ENCODE measurements around the gene NCAN.
"Not testable (repeated sequence)": the region's sequence is repeated elsewhere in the genome, so short reads cannot be mapped to it uniquely, and the experiment has no call there.

NCAN gene

GRCh38 chr19:19201697-19202630 is 9.8 kb upstream of the NCAN start:
- DNase-seq: no peak

DNA sequence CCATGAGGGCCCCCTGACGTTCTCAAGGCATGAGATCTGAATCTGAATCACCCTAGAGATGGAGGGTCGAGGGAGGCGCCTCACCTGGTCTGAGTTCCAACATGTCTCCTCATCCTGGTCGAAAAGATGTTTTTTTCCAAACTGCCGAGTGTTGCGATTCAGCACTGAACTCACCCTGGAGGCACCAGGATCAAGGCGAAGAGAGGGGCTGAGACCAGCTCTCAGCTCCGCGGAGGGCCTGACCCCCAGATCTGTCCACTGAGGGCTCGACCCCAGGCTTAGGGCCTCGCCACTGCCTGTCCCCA is 9.1 kb upstream of the NCAN start:
- DNase-seq: no peak

DNA sequence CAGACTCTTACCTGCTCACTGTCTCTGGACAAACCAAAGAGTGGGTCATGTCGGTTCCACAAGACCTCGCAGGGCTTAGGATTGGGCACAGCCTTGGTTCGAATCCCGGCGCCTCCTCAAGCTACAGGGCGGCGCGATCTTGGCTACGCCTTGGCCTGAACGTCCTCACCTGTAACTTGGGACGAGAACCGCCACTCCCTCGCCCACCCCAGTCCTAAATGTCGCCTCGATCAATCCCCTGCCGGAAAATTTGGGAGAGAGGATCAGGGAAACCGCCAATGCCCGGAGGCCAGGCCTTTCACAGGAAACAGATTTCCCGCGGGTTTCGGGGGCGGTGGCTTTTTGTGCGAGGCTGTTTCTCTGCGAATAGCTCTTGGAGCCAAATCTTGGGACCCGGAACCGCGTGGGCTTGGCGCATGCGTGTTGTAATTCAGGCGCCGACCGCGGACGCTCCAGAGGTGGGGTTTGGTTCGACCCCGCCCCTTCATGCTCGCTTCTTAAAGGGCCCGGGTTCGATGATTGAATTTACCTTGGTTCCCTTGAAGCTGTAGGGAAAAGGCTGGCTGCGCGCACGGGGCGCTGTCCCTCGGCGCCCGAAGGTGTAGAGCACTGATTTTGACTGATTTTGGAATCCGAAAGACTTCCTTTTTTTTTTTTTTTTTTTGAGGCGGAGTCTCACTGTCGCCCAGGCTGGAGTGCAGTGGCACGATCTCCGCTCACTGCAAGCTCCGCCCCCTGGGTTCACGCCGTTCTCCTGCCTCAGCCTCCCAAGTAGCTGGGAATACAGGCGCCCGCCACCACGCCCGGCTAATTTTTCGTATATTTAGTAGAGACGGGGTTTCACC is 8.5 kb upstream of the NCAN start, which contains the start of gene NR2C2AP:
NR2C2AP (minus strand) TSS at position 403 of the 845 bp plus-strand sequence; CDS start at position 49, 354 bp downstream.
- DNase-seq: peak; percentile 88

DNA sequence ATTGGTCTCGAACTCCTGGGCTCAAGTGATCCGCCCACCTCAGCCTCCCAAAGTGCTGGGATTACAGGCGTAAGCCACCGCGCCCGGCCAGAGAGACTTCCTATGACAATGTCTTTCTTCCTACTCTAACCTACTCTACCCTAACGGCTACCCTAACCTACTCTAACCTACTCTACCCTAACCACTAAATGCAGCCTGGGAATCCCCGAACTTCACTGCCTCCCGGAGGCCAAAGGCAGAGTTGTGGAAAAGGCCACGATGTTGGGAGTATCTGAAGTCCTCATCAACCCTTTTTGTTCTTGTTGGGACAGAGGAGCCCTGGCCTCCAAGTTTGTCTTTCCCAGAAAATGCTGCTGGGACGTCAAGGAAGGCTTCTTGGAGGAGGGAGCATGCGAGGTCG is 7.6 kb upstream of the NCAN start:
- DNase-seq: no peak

DNA sequence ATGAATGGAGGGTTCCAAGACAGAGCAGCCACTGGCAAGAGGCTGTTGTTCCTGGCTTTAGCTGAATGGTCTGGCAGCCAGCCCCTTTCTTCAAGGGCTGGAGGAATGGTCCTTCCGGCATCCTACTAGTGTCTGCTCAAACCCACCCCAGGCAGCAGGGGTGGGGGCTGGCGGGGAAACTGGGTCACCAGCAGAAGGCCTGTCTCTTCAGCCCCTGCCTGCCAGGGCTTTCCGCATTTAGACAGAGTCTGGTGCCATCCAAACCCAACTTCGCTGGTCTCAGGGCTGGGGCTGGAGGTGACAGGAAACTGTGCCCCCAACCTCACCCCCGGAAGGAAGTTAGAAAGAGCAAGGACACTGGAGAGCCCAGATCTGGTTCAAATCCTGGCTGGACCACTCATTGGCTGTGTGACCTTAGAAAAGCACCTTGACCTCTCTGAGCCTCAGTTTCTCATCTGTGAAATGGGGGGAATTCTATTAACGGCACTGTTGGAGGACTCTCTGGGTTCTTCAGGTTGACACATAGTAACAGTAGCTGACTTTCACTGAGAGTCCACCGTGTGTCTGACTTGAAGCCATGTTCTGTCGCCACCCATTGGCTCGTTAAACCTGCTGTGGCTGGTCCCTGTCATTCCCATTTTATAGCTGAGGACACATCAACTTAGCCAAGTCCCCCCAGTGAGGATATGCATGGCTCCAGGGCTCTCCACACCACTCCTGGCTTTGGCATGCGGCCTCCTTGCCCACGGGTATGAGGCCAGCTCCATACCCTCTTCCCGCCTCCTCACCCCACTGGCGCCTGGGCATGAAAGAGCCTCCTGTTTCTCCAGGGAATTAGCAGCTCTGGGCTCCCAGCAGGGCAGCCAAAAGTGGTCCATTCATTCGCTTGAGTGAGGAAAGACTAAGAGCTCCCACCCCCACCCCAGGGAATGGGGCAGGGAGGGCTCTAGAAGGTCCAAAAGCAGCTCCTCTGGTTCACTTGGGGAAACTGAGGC is 6.0 kb upstream of the NCAN start:
- no peak for DNase-seq

DNA sequence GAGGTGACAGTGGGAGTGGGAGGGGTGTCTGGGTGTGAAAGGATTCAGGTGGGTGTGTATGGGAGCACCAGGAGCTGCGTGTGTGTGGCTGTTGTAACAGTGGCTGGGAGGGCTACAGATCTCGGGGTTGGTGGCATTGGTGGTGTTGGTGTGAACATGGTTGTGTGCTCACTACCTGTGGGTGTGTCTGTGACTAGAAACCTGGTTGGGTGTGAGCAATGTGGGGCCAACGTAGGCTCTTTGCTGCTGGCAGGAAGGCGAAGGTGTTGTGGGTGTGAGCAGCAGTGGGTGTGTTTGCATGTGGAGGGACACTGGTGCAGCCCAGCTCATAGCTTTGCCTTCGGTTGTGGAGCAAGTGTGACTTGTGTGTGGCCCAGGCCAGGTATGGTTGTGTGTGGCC is 4.8 kb upstream of the NCAN start:
- no peak for DNase-seq

DNA sequence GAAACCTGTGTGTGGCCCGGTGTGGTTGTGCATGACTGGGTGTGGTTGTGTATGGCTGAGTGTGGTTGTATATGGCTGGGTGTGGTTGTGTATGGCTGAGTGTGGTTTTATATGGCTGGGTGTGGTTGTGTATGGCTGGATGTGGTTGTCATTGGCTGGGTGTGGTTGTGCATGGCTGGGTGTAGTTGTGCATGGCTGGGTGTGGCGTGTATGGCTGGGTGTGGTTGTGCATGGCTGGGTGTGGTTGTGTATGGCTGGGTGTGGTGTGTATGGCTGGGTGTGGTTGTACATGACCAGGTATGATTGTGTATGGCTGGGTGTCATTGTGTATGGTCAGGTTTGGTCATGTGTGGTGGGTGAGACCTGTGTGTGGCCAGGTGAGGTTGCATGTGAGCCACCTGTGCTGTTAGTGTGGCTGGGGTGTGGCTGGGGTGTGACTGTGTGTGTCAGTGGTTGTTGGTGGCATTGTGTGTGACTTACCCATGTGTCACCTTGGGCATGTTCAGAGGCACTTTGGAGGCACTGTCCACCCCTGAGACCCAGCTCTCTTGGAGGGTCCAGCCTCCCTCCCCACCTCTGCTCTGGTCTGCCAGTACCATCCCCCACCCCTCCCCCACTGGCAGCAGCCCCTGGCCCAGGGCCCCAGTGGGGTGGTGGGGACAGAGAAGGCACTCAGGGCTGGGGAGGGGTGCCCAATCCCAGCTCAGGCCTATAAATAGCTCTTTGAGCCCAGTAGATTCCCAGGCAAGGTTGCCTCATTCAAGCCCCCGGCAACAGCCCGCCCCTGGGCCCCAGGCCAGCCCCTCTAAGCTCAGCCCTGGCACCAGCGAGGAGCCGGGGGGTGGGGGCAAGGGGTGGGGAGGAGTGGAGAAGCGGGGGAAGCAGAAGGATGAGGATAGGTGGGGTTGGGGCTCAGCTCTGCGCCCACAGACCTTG is 3.9 kb upstream of the NCAN start:
- DNase-seq: no peak

DNA sequence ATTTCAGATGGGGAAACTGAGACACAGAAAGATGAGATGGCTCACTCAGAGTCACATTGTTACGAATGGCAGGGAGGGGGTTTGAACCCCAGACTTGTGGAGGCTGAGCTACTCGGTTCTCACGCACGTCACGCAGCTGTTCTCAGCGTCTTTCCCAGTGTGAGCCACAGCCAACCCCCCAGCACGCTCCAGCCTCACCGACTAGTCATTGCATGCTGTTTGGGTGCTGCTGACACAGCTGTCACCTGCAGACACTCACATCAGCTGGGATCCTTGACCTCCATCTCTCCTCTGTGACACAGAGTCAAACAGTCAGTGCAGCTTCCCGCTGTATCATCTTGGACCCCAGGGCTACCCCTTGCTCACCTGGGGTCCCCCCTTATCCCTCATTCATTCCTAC is 2.4 kb upstream of the NCAN start:
- no peak for DNase-seq

DNA sequence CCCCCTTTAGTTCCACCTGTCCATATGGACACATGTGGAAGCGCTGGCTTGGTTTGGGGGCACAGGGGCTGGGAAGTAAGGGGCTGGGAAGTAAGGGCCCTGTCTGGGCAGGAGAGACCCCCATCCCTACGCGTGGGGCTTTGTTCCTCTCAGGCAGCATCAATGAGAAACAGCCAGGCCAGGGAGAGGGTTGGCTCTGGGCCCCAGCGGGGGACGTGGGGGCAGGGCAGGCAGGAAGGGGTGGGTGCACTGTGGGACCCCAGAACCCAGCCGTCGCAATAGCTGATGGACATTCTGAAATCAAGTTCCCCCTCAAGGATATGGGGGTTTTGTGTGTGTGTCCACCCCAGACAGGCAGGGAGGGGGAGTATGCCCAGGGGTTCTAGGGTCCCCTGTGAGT is 1.2 kb downstream of the NCAN start:
- no peak for DNase-seq

DNA sequence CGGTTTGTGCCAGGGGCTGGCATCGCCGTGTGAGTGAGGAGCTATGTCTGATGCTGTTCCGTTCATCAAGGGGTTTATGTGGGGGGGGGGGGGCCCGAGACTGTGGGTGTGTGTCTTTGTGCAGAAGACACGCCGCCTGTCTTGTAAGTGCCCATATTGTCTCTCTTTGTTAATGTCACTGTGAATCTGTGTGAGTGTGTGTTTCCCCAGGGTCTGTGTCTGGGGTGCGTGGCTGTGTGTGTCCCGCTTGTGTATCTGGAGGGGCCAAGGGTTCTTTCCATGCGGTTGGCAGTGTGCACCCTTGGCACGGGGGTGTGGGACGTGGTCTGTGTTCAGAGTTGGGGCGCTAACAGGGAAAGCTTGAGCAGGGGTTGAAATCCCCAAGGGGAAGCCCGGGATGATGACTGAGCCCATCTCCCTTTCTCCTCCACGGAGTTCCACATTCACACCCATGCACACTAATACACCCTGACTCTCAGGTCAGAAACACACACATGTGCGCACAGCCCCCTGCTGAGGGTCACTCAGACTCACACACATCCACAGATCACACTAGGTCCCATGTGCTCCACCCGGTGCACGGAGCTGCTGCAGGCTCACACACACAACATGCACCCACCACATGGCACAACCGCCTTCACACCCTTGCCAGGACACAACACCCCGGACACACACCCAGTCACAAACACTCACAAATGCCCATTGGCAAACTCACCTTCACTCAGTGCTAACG is 1.8 kb downstream of the NCAN start:
- no peak for DNase-seq

GRCh38 chr19:19214159-19214490 is 2.4 kb downstream of the NCAN start:
- no peak for DNase-seq

GRCh38 chr19:19214892-19215291 is 3.1 kb downstream of the NCAN start:
- no peak for DNase-seq

GRCh38 chr19:19215792-19216191 is 4.0 kb downstream of the NCAN start:
- DNase-seq: no peak

DNA sequence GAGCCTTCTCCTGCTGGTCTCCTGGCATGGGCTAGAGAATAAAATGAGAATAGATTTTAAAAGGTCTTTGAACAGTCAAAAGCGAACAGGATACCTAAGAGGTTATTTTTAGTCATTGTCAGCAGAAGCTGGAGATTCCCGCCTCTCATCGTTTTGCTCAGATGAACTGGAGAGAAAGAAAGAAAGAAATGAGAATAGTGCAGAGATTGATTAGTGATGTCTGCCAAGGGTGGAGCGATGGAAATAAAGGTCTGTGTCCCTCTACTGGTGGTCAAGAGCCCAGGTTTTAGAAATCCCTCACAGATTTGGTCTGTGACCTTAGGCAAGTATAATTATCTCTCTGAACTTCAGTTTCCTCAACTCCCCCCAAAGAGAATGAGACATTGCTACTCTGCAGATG is 5.3 kb downstream of the NCAN start:
- DNase-seq: no peak

DNA sequence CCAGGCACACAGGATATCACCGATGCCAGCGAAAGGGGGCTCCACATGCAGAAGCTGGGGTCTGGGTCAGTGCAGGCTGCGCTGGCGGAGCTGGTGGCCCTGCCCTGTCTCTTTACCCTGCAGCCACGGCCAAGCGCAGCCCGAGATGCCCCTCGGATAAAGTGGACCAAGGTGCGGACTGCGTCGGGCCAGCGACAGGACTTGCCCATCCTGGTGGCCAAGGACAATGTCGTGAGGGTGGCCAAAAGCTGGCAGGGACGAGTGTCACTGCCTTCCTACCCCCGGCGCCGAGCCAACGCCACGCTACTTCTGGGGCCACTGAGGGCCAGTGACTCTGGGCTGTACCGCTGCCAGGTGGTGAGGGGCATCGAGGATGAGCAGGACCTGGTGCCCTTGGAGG is 7.2 kb downstream of the NCAN start:
- no peak for DNase-seq

DNA sequence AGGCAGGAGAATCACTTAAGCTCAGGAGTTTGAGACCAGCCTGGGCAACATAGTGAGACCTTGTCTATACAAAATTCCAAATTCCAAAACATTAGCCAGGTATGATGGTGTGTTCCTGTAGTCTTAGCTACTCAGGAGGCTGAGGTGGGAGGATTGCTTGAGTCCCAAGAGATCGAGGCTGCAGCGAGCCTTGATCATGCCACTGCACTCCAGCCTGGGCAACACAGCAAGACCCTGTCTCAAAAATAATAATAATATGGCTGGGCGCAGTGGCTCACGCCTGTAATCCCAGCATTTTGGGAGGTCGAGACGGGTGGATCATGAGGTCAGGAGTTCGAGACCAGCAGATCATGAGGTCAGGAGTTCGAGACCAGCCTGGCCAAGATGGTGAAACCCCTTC is 9.2 kb downstream of the NCAN start:
- not testable (repeated sequence) for DNase-seq

GRCh38 chr19:19223060-19223459 is 11.3 kb downstream of the NCAN start:
- no peak for DNase-seq

DNA sequence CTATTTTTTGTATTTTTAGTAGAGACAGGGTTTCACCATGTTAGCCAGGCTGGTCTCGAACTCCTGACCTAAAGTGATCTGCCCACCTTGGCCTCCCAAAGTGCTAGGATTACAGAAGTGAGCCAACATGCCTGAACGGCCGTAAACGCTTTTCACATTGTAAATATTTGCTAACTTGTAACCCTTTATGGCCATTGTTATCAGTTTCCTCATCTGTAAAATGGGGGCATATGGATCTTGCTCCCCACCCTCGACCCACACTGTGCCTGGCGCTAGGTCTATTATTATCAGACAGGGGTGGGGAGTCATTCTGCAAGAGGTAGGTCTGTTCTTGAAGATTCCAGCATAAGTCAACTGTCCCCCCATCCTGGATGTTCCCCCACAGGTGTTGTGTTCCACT is 11.9 kb downstream of the NCAN start:
- DNase-seq: no peak

DNA sequence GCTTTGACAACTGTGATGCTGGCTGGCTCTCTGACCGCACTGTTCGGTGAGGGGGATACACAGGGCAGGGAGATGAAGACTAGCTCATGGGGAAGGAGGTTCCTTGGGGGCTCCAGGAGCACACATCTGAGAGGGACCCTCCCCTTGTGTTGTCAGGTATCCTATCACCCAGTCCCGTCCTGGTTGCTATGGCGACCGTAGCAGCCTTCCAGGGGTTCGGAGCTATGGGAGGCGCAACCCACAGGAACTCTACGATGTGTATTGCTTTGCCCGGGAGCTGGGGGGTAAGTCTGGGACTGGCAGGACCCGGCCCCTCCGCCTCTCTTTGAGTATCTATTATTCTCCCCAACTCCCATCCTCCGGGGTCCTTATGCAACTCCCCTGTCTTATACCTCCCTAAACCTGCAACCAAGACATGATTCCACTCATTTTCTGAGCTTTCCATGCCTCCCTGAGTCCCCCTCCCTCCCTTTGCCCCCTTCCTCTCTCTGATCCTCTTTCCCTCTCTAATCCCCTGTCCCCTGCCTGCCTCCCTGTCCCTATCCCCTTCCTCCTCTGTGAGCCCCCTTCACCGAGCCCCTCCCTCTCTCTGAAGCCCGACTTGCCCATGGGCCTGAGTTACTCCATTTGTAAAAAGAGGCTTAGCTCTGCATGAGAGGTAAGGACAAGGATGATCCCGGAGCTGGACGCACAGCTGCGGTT is 12.5 kb downstream of the NCAN start:
- DNase-seq: no peak

DNA sequence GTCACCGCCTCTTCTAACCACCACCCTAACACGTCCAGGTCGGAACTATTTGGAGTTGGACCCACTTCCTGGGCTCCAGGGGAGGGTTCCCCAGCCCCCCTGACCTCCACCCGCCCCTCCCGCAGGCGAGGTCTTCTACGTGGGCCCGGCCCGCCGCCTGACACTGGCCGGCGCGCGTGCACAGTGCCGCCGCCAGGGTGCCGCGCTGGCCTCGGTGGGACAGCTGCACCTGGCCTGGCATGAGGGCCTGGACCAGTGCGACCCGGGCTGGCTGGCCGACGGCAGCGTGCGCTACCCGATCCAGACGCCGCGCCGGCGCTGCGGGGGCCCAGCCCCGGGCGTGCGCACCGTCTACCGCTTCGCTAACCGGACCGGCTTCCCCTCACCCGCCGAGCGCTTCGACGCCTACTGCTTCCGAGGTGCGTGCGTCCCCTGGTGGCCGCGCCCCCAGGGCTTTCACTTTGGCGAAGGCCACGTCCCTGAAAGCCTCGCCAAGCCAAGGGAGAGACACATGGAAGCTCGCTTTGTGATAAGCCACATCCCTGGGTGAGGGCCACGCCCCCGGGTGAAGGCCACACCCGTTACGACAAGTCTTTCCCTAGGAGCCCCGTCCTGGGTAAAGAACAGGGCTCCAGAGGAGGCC is 13.2 kb downstream of the NCAN start:
- peak; percentile 74 for DNase-seq

Measured in NCI-H1436 (cell line).